C4-2B (cell line): ENCODE measurements around the gene KCNMA1.

Source experiments
- H3K27ac ChIP-seq: fragments of 450-650 bp; 2 replicates; pipeline ENCODE4 v1.5.1; 2017
- ZFX ChIP-seq: fragments of 450-650 bp; IDR thresholded peaks from 2 replicates; pipeline ENCODE4 v1.6.1; 2017
- TF ChIP-seq, protein P1 (sequence below): fragments of 450-650 bp; conservative IDR thresholded peaks from 2 replicates; pipeline ENCODE4 v1.5.1; 2017; ENCODE audit warnings: mild to moderate bottlenecking

Gene KCNMA1

DNA sequence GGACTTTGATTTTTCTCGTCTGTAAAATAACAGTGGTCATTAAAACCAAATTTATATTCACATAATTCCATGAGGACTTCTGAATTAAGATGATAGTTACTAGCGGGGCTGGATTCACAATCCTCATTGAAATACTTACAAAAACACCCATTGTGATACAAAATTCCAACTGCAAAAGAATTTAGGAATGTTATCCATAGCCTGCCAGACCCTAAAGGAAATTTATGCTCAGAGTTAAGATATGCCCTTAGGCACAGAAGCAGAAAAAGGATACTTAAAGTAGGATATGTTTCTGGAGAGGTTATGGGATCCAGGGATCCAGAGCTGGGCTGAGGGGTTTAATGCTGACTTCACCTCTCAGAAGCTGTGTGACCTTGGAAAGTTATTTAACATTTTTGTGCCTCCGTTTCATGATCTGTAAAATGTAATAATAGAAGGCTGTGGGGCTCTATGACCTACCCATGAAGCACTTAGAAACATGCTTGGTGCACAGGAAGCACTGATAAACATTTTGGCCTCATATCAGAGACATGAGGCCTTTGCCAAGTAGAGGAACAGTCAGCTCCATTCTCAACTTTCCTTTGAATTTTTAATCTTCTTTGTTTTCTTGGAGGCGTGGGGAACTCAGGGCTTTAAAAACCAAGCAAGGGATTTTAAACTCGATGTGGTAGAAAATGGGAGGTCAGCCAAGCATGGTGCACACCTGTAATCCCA lies 744.7 kb downstream of the KCNMA1 start:
- H3K27ac ChIP-seq, result no peak overlapping the region
- TF ChIP-seq, protein P1, sequence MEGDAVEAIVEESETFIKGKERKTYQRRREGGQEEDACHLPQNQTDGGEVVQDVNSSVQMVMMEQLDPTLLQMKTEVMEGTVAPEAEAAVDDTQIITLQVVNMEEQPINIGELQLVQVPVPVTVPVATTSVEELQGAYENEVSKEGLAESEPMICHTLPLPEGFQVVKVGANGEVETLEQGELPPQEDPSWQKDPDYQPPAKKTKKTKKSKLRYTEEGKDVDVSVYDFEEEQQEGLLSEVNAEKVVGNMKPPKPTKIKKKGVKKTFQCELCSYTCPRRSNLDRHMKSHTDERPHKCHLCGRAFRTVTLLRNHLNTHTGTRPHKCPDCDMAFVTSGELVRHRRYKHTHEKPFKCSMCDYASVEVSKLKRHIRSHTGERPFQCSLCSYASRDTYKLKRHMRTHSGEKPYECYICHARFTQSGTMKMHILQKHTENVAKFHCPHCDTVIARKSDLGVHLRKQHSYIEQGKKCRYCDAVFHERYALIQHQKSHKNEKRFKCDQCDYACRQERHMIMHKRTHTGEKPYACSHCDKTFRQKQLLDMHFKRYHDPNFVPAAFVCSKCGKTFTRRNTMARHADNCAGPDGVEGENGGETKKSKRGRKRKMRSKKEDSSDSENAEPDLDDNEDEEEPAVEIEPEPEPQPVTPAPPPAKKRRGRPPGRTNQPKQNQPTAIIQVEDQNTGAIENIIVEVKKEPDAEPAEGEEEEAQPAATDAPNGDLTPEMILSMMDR, result no peak
- no peak for TF ChIP-seq ZFX

- TF ChIP-seq ZFX, result no peak
- TF ChIP-seq, protein P1, result no peak
- no peak overlapping the region for H3K27ac ChIP-seq
Observed at GRCh38 chr10:76887223-76888010, 750.2 kb downstream of the KCNMA1 start.

GRCh38 chr10:76885816-76886215 lies 751.8 kb downstream of the KCNMA1 start:
- TF ChIP-seq, protein P1, result no peak
- TF ChIP-seq ZFX, result no peak
- H3K27ac ChIP-seq, result no peak overlapping the region

DNA sequence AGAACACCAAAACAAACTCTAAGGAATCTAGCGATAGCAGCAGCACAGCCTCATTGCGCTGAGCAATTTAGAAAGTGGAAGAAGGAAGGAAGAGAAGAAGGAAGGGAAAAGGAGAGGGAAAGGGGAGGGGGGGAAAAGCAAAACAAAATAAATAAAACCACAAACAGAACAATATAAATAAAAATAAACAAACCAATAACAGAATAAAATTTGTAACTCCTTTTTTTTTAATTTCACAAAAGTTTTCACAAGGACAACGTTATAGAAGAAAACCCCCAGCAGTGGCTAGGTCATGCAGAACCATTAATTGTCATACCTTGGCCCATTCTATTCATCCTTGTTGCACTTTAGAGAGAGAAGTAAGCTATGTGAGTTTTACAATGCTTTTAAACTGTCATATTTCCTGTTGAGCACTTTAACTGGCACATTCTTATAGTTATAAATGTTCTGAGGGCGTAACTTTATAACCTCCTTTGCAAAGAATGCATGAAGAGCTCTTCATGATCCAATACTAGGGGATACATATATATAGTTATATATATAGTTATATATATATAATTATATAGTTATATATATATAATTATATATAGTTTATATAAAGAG lies 752.8 kb downstream of the KCNMA1 start:
- no peak overlapping the region for H3K27ac ChIP-seq

GRCh38 chr10:76883596-76883995 lies 754.0 kb downstream of the KCNMA1 start:
- H3K27ac ChIP-seq, result no peak overlapping the region
- TF ChIP-seq, protein P1, result no peak
- no peak for TF ChIP-seq ZFX

More for the DNA sequence above, 752.8 kb downstream of the KCNMA1 start:
- TF ChIP-seq, protein P1, result no peak
- no peak for TF ChIP-seq ZFX

DNA sequence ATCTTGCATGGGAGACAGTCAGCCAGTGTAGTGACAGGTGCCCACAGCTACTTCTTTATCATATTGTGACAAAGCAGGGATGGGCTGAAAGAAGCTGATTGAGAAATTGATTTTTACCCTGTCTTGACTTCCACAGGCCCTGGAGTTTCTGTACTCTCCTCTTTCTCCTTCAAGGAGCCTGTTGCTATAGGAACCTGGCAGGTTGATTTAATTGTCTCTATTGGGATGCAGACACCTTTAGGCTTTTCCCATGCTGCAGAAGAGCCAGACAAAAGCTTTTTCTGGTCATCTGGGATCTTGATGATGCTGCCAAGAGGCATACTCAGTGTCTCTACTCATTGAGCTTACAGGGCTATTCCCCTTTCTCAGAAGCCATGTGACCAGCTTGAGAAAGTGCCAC lies 754.8 kb downstream of the KCNMA1 start:
- no peak for TF ChIP-seq ZFX
- TF ChIP-seq, protein P1, result no peak
- H3K27ac ChIP-seq, result no peak overlapping the region

GRCh38 chr10:76882245-76882644 lies 755.4 kb downstream of the KCNMA1 start:
- no peak overlapping the region for H3K27ac ChIP-seq
- TF ChIP-seq, protein P1, result no peak
- no peak for TF ChIP-seq ZFX
